ENCODE data around the gene HSP90AA1.
"Not testable (repeated sequence)": the region's sequence is repeated elsewhere in the genome, so short reads cannot be mapped to it uniquely, and the experiment has no call there.

HSP90AA1 gene

GRCh38 chr14:102086972-102087761, at the start of gene HSP90AA1:
HSP90AA1 (minus strand) TSS chr14:102087044; CDS start chr14:102086378, 666 bp downstream.
- no peaks in the 10 kb centered on the region for H3K27me3 ChIP-seq (ENCODE audit: control insufficient read depth, insufficient read depth, low read length)
- H3K9me3 ChIP-seq (ENCODE audit: control insufficient read depth, low read length): no peaks in the 10 kb centered on the region
- no peaks in the 10 kb centered on the region for H3K36me3 ChIP-seq (ENCODE audit: control insufficient read depth, insufficient read depth, low read length)
- peak within 1 kb of the TSS; percentile 97 for H3K4me2 ChIP-seq (ENCODE audit: low read length)
- peak within 1 kb of the TSS; percentile 99 for H2AFZ ChIP-seq
- peaks cover 26% of the 10 kb centered on the region for H3K4me1 ChIP-seq
- H3K9ac ChIP-seq: peak within 1 kb of the TSS; percentile 71
- peak within 1 kb of the TSS; percentile 92 for H3K27ac ChIP-seq
- H3K4me3 ChIP-seq (ENCODE audit: low read depth, low read length): peak within 1 kb of the TSS; percentile 87
- peaks cover 14% of the 10 kb centered on the region for H3K79me2 ChIP-seq
- peak; percentile 17 for TF ChIP-seq CTCF (IDR thresholded peaks at IDR 0.05)

GRCh38 chr14:102135456-102135855, 48.6 kb upstream of the HSP90AA1 start:
- not testable (repeated sequence) for H2AFZ ChIP-seq; H3K9ac ChIP-seq; H3K27me3 ChIP-seq (ENCODE audit: control insufficient read depth, insufficient read depth, low read length); H3K4me1 ChIP-seq; H3K4me2 ChIP-seq (ENCODE audit: low read length); H3K79me2 ChIP-seq; H3K4me3 ChIP-seq (ENCODE audit: low read depth, low read length); H3K9me3 ChIP-seq (ENCODE audit: control insufficient read depth, low read length); H3K27ac ChIP-seq; H3K36me3 ChIP-seq (ENCODE audit: control insufficient read depth, insufficient read depth, low read length)

GRCh38 chr14:102134719-102135118, 47.9 kb upstream of the HSP90AA1 start:
- H3K27ac ChIP-seq; H3K4me1 ChIP-seq; H3K79me2 ChIP-seq; H2AFZ ChIP-seq; H3K36me3 ChIP-seq (ENCODE audit: control insufficient read depth, insufficient read depth, low read length); H3K4me2 ChIP-seq (ENCODE audit: low read length); H3K4me3 ChIP-seq (ENCODE audit: low read depth, low read length); H3K27me3 ChIP-seq (ENCODE audit: control insufficient read depth, insufficient read depth, low read length); H3K9me3 ChIP-seq (ENCODE audit: control insufficient read depth, low read length); H3K9ac ChIP-seq: not testable (repeated sequence)

GRCh38 chr14:102134021-102134420, 47.2 kb upstream of the HSP90AA1 start:
- H3K27ac ChIP-seq; H3K4me1 ChIP-seq; H3K4me2 ChIP-seq (ENCODE audit: low read length); H3K36me3 ChIP-seq (ENCODE audit: control insufficient read depth, insufficient read depth, low read length); H2AFZ ChIP-seq; H3K9ac ChIP-seq; H3K9me3 ChIP-seq (ENCODE audit: control insufficient read depth, low read length); H3K79me2 ChIP-seq; H3K4me3 ChIP-seq (ENCODE audit: low read depth, low read length); H3K27me3 ChIP-seq (ENCODE audit: control insufficient read depth, insufficient read depth, low read length): not testable (repeated sequence)

GRCh38 chr14:102131741-102132140, 44.9 kb upstream of the HSP90AA1 start:
- H3K4me2 ChIP-seq (ENCODE audit: low read length): no peak overlapping the region
- no peaks in the 10 kb centered on the region for H3K79me2 ChIP-seq
- H3K27ac ChIP-seq: no peak overlapping the region
- H3K9me3 ChIP-seq (ENCODE audit: control insufficient read depth, low read length): no peaks in the 10 kb centered on the region
- H3K4me1 ChIP-seq: no peaks in the 10 kb centered on the region
- H3K36me3 ChIP-seq (ENCODE audit: control insufficient read depth, insufficient read depth, low read length): no peaks in the 10 kb centered on the region
- H3K4me3 ChIP-seq (ENCODE audit: low read depth, low read length): no peak overlapping the region
- no peak overlapping the region for H2AFZ ChIP-seq
- no peak for TF ChIP-seq CTCF (IDR thresholded peaks at IDR 0.05)
- H3K27me3 ChIP-seq (ENCODE audit: control insufficient read depth, insufficient read depth, low read length): no peaks in the 10 kb centered on the region
- no peak overlapping the region for H3K9ac ChIP-seq

GRCh38 chr14:102126807-102127455, 40.1 kb upstream of the HSP90AA1 start:
- Histone ChIP-seq H3K36me3 (ENCODE audit: control insufficient read depth, insufficient read depth, low read length) (no peaks in the 10 kb centered on the region), H3K9ac (no peak overlapping the region), H3K27ac (no peak overlapping the region), H3K4me1 (no peaks in the 10 kb centered on the region), H2AFZ (no peak overlapping the region), H3K4me3 (ENCODE audit: low read depth, low read length) (no peak overlapping the region), H3K79me2 (no peaks in the 10 kb centered on the region), H3K4me2 (ENCODE audit: low read length) (no peak overlapping the region), H3K27me3 (ENCODE audit: control insufficient read depth, insufficient read depth, low read length) (no peaks in the 10 kb centered on the region), H3K9me3 (ENCODE audit: control insufficient read depth, low read length) (no peaks in the 10 kb centered on the region)
- no peak for TF ChIP-seq CTCF (IDR thresholded peaks at IDR 0.05)
